ENCODE measurements around the gene TLE6. TPM values are rescaled to one million over a fixed set of nuclear protein-coding genes. Genes with fewer than 3 reads are reported as not detected.

Gene TLE6
- total and polyA plus RNA-seq, 2 of the 13 experiments (the other 11 are each of a cell fraction or from before 2014, with no cell fraction given): 0.24 to 5.5 TPM

GRCh38 chr19:2981898-2982297 is 4.5 kb downstream of the TLE6 start:
- no peak overlapping the region for H3K27ac ChIP-seq (ENCODE audit: extremely low read length, insufficient read depth, low read length)
- in situ Hi-C loops (cut with HindIII; ENCODE audit: extremely low pct_ligation_motif_present, low pct_unique_long_range_greater_than_20kb): no loop called here
- H3K36me3 ChIP-seq (replicated peaks in 1 of 2; ENCODE audit: control insufficient read depth in 1 of 2, insufficient read depth in 2 of 2, low read length in 2 of 2): no peaks in the 10 kb centered on the region
- no peaks in the 10 kb centered on the region for H3K9me3 ChIP-seq (ENCODE audit: low read length)
- WGBS (ENCODE audit: low lambda C conversion rate): 54% methylated on average over 5 of the region's 5 CpGs
- ATAC-seq (no peak), FAIRE-seq (no peak), DNase-seq (ENCODE audit: low spot score) (no peak)
- H3K27me3 ChIP-seq (ENCODE audit: control insufficient read depth in 1 of 2, insufficient read depth in 2 of 2, low read length in 2 of 2): peaks cover 0 to 48% of the 10 kb centered on the region in 2 experiments; a peak in 4 of 5 replicates
- H3K9ac ChIP-seq (ENCODE audit: insufficient read depth, low read depth, low read length): no peak overlapping the region
- intact Hi-C loops (cut with micrococcal nuclease; ENCODE audit: unreplicated experiment): no loop called here
- TF ChIP-seq ZNF768 (CRISPR knock-in tag; IDR thresholded peaks at IDR 0.05): peak; percentile 95
- TF ChIP-seq, protein P1, sequence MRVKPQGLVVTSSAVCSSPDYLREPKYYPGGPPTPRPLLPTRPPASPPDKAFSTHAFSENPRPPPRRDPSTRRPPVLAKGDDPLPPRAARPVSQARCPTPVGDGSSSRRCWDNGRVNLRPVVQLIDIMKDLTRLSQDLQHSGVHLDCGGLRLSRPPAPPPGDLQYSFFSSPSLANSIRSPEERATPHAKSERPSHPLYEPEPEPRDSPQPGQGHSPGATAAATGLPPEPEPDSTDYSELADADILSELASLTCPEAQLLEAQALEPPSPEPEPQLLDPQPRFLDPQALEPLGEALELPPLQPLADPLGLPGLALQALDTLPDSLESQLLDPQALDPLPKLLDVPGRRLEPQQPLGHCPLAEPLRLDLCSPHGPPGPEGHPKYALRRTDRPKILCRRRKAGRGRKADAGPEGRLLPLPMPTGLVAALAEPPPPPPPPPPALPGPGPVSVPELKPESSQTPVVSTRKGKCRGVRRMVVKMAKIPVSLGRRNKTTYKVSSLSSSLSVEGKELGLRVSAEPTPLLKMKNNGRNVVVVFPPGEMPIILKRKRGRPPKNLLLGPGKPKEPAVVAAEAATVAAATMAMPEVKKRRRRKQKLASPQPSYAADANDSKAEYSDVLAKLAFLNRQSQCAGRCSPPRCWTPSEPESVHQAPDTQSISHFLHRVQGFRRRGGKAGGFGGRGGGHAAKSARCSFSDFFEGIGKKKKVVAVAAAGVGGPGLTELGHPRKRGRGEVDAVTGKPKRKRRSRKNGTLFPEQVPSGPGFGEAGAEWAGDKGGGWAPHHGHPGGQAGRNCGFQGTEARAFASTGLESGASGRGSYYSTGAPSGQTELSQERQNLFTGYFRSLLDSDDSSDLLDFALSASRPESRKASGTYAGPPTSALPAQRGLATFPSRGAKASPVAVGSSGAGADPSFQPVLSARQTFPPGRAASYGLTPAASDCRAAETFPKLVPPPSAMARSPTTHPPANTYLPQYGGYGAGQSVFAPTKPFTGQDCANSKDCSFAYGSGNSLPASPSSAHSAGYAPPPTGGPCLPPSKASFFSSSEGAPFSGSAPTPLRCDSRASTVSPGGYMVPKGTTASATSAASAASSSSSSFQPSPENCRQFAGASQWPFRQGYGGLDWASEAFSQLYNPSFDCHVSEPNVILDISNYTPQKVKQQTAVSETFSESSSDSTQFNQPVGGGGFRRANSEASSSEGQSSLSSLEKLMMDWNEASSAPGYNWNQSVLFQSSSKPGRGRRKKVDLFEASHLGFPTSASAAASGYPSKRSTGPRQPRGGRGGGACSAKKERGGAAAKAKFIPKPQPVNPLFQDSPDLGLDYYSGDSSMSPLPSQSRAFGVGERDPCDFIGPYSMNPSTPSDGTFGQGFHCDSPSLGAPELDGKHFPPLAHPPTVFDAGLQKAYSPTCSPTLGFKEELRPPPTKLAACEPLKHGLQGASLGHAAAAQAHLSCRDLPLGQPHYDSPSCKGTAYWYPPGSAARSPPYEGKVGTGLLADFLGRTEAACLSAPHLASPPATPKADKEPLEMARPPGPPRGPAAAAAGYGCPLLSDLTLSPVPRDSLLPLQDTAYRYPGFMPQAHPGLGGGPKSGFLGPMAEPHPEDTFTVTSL (CRISPR knock-in tag; IDR thresholded peaks at IDR 0.05; ENCODE audit: borderline replicate concordance): no peak
- no peak for TF ChIP-seq ZNF766 (CRISPR knock-in tag; IDR thresholded peaks at IDR 0.05; ENCODE audit: borderline replicate concordance)
- CTCF ChIA-PET (ENCODE audit: low intra/inter-chr PET ratio, low total read pairs): no interaction called here
- no TSS peak for BruUV-seq (replicated peaks)
- H3K4me3 ChIP-seq (replicated peaks in 1 of 3; ENCODE audit: insufficient read depth in 1 of 3, low read depth in 2 of 3, low read length in 3 of 3): no peak overlapping the region
- H3K79me2 ChIP-seq (ENCODE audit: insufficient read depth, low read length): no peaks in the 10 kb centered on the region
- POLR2A ChIA-PET: interaction anchor here (0.7 kb wide), 1 partner anchor 54 kb away, joined by 4 read pairs; no protein-coding TSS in a partner anchor
- no peaks in the 10 kb centered on the region for H4K20me1 ChIP-seq (ENCODE audit: insufficient read depth, low read length)
- H3K4me1 ChIP-seq (ENCODE audit: insufficient read depth, low read length): peaks cover 51% of the 10 kb centered on the region
- H2AFZ ChIP-seq (ENCODE audit: low read length): no peak overlapping the region
- no peak overlapping the region for H3K4me2 ChIP-seq (ENCODE audit: low read depth, low read length)

All from HepG2 (cell line).